ENCODE measurements around the gene KRTAP10-6.
A peak's percentile ranks its signal among the peaks of the same experiment; 100 is the strongest.
"Not testable (repeated sequence)": the region's sequence is repeated elsewhere in the genome, so short reads cannot be mapped to it uniquely, and the experiment has no call there.

Gene KRTAP10-6

GRCh38 chr21:44589586-44590305 lies 2.6 kb downstream of the KRTAP10-6 start:
- Histone ChIP-seq H3K4me3 (ENCODE audit: low read length) (no peak overlapping the region), H3K27me3 (ENCODE audit: insufficient read depth, low read length) (no peaks in the 10 kb centered on the region), H3K4me1 (ENCODE audit: insufficient read depth, low read length) (no peaks in the 10 kb centered on the region), H3K9me3 (ENCODE audit: low read length) (no peaks in the 10 kb centered on the region), H3K36me3 (ENCODE audit: insufficient read depth, low read length) (no peaks in the 10 kb centered on the region), H2AFZ (ENCODE audit: low read depth, low read length) (no peak overlapping the region)

DNA sequence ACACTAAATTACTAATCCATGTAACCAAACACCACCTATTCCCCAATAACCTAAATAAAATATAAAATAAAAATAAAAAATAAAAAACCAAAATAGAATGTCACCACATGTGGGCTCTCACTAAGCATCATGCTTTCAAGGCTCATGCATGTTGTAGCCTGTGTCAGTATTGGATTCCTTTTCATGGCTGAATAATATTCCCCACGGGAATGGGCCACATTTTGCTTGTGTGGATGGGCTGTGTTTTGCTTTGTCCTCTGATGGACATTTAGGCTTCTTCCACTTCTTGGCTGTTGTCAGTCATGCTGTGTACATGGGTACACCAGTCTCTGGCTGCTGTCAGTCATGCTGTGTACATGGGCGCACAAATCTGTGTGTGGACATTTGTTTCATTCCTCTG lies 3.2 kb downstream of the KRTAP10-6 start:
- Histone ChIP-seq H3K9me3 (ENCODE audit: low read length) (no peaks in the 10 kb centered on the region), H2AFZ (ENCODE audit: low read depth, low read length) (no peak overlapping the region), H3K27me3 (ENCODE audit: insufficient read depth, low read length) (no peaks in the 10 kb centered on the region), H3K4me1 (ENCODE audit: insufficient read depth, low read length) (no peaks in the 10 kb centered on the region), H3K4me3 (ENCODE audit: low read length) (no peak overlapping the region), H3K36me3 (ENCODE audit: insufficient read depth, low read length) (no peaks in the 10 kb centered on the region)

DNA sequence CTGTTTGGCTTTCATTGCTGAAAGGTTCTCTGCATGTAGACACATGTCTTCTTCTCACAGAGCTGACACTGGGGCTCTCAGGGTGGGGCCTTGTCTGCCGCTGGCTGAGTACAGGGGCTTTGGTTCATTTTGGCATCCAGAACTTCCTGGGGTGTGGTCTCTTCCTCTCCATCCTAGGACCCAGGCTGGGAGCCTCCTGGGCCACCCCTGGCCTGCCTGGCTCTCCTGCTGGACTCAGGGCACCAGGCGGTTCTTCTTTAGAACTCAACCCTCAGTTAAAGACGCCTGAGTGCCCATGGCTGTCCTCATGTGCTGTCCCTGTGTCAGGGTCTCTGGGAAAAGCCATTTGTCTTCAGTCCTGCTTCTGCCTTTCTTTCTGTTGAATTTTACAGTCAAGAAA lies 6.4 kb downstream of the KRTAP10-6 start:
- Histone ChIP-seq H3K9me3 (ENCODE audit: low read length) (no peaks in the 10 kb centered on the region), H2AFZ (ENCODE audit: low read depth, low read length) (no peak overlapping the region), H3K4me1 (ENCODE audit: insufficient read depth, low read length) (peaks cover 5% of the 10 kb centered on the region), H3K36me3 (ENCODE audit: insufficient read depth, low read length) (no peaks in the 10 kb centered on the region), H3K4me3 (ENCODE audit: low read length) (no peak overlapping the region), H3K27me3 (ENCODE audit: insufficient read depth, low read length) (no peaks in the 10 kb centered on the region)

GRCh38 chr21:44583800-44584147 lies 8.5 kb downstream of the KRTAP10-6 start:
- Histone ChIP-seq H3K36me3 (ENCODE audit: insufficient read depth, low read length) (no peaks in the 10 kb centered on the region), H3K4me1 (ENCODE audit: insufficient read depth, low read length) (peaks cover 5% of the 10 kb centered on the region), H2AFZ (ENCODE audit: low read depth, low read length) (peak overlapping the region; percentile 48), H3K27me3 (ENCODE audit: insufficient read depth, low read length) (no peaks in the 10 kb centered on the region), H3K4me3 (ENCODE audit: low read length) (no peak overlapping the region), H3K9me3 (ENCODE audit: low read length) (no peaks in the 10 kb centered on the region)

GRCh38 chr21:44583089-44583799 lies 9.1 kb downstream of the KRTAP10-6 start:
- H3K4me1 ChIP-seq (ENCODE audit: insufficient read depth, low read length) = peaks cover 5% of the 10 kb centered on the region

GRCh38 chr21:44582055-44582454 lies 10.2 kb downstream of the KRTAP10-6 start:
- H3K4me1 ChIP-seq (ENCODE audit: insufficient read depth, low read length) = peaks cover 5% of the 10 kb centered on the region
- no peaks in the 10 kb centered on the region for H3K9me3 ChIP-seq (ENCODE audit: low read length)
- no peaks in the 10 kb centered on the region for H3K27me3 ChIP-seq (ENCODE audit: insufficient read depth, low read length)
- no peak overlapping the region for H3K4me3 ChIP-seq (ENCODE audit: low read length)
- H3K36me3 ChIP-seq (ENCODE audit: insufficient read depth, low read length) = no peaks in the 10 kb centered on the region
- no peak overlapping the region for H2AFZ ChIP-seq (ENCODE audit: low read depth, low read length)

More at GRCh38 chr21:44583089-44583799, 9.1 kb downstream of the KRTAP10-6 start:
- H2AFZ ChIP-seq (ENCODE audit: low read depth, low read length) = peak overlapping the region; percentile 48
- H3K9me3 ChIP-seq (ENCODE audit: low read length) = no peaks in the 10 kb centered on the region
- H3K36me3 ChIP-seq (ENCODE audit: insufficient read depth, low read length) = no peaks in the 10 kb centered on the region
- H3K27me3 ChIP-seq (ENCODE audit: insufficient read depth, low read length) = no peaks in the 10 kb centered on the region
- no peak overlapping the region for H3K4me3 ChIP-seq (ENCODE audit: low read length)

GRCh38 chr21:44581158-44581557 lies 11.1 kb downstream of the KRTAP10-6 start:
- Histone ChIP-seq H3K36me3 (ENCODE audit: insufficient read depth, low read length) (no peaks in the 10 kb centered on the region), H3K9me3 (ENCODE audit: low read length) (no peaks in the 10 kb centered on the region)

GRCh38 chr21:44580231-44580821 lies 12.0 kb downstream of the KRTAP10-6 start, which contains the start of gene KRTAP10-5:
KRTAP10-5 (minus strand) TSS chr21:44580604; CDS start chr21:44580578, 26 bp downstream.
- not testable (repeated sequence) for H3K4me3 ChIP-seq (ENCODE audit: low read length); H3K9me3 ChIP-seq (ENCODE audit: low read length); H2AFZ ChIP-seq (ENCODE audit: low read depth, low read length); H3K4me1 ChIP-seq (ENCODE audit: insufficient read depth, low read length); H3K36me3 ChIP-seq (ENCODE audit: insufficient read depth, low read length); H3K27me3 ChIP-seq (ENCODE audit: insufficient read depth, low read length)

More at GRCh38 chr21:44581158-44581557, 11.1 kb downstream of the KRTAP10-6 start:
- H3K27me3 ChIP-seq (ENCODE audit: insufficient read depth, low read length) = no peaks in the 10 kb centered on the region
- no peak overlapping the region for H2AFZ ChIP-seq (ENCODE audit: low read depth, low read length)
- peaks cover 5% of the 10 kb centered on the region for H3K4me1 ChIP-seq (ENCODE audit: insufficient read depth, low read length)
- no peak overlapping the region for H3K4me3 ChIP-seq (ENCODE audit: low read length)

- Histone ChIP-seq H3K4me1 (ENCODE audit: insufficient read depth, low read length) (peaks cover 5% of the 10 kb centered on the region), H3K4me3 (ENCODE audit: low read length) (no peak overlapping the region), H3K9me3 (ENCODE audit: low read length) (no peaks in the 10 kb centered on the region), H2AFZ (ENCODE audit: low read depth, low read length) (no peak overlapping the region), H3K27me3 (ENCODE audit: insufficient read depth, low read length) (no peaks in the 10 kb centered on the region), H3K36me3 (ENCODE audit: insufficient read depth, low read length) (no peaks in the 10 kb centered on the region)
Measured at GRCh38 chr21:44579833-44580144, 12.5 kb downstream of the KRTAP10-6 start.

DNA sequence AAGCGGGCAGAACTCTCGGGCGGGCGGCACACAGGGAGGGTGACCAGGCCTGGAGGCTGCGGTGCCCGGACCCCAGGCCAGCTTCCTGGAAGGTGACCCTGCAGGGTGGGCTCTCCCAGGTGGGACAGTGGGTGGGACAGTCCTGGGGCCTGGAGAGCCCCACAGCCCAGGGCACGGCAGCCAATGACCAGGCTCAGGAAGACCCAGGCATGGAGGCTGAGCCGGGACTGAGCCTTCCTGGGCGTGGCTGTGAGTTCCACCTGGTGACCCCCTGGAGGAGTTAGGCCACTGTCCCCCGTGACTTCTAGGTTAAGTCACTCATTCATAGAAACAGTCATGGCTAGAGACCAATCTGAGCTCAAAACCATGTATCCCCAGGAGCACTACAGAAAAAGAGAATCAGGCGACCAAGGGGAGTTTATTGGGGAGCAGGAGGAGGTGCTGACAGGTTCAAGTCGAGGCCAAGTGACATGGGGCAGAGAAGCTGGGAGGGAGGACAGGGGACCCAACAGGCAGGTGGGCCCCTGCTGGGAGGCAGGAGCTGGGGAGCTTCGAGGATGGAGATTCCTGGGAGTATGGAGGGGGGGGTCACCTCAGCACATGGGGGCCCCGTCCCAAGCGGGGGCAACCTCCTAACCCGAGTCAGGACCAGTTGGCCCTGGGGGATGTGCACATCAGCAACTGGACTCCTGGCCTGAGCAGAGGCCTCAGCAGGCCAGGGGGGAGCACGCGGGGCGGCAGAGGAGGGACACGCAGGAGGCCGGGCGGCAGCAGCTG lies 13.1 kb downstream of the KRTAP10-6 start:
- H3K36me3 ChIP-seq (ENCODE audit: insufficient read depth, low read length) = no peaks in the 10 kb centered on the region
- peaks cover 5% of the 10 kb centered on the region for H3K4me1 ChIP-seq (ENCODE audit: insufficient read depth, low read length)
- H3K4me3 ChIP-seq (ENCODE audit: low read length) = no peak overlapping the region
- no peaks in the 10 kb centered on the region for H3K9me3 ChIP-seq (ENCODE audit: low read length)
- H2AFZ ChIP-seq (ENCODE audit: low read depth, low read length) = no peak overlapping the region
- H3K27me3 ChIP-seq (ENCODE audit: insufficient read depth, low read length) = no peaks in the 10 kb centered on the region

DNA sequence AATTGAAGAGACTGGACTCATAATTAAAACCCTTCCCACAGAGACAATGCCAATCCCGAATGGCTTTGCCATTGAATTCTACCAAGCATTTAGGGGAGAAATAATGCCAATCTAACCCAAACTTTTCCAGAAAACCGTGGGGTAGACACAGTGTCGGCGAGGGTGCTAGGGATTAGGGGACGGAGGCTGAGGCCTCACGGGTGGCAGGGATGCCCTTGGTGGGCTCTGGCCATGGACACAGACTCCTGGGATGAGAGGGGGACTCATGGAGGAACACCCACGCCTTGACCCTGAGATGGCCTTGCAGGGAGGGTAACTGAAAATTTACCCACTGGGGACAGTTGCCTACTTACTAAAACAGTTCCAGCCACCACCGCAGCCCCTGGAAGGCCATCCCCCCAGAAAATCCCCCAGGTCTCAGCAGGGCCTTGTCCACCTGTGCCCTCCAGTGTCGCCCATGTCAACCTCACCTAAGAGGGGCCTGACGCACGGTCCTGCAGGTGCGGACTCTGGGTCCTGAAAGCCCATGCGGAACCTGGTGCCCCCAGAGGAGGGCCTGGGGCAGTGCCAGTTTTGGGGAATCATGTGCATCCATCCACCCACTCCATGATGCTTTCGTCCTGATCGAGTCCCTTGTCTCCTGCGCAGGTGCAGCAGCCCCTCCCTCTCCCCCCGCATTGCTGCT lies 13.8 kb downstream of the KRTAP10-6 start:
- Histone ChIP-seq H3K4me3 (ENCODE audit: low read length) (no peak overlapping the region), H3K9me3 (ENCODE audit: low read length) (no peaks in the 10 kb centered on the region), H3K36me3 (ENCODE audit: insufficient read depth, low read length) (no peaks in the 10 kb centered on the region), H2AFZ (ENCODE audit: low read depth, low read length) (no peak overlapping the region), H3K27me3 (ENCODE audit: insufficient read depth, low read length) (no peaks in the 10 kb centered on the region), H3K4me1 (ENCODE audit: insufficient read depth, low read length) (peaks cover 5% of the 10 kb centered on the region)

DNA sequence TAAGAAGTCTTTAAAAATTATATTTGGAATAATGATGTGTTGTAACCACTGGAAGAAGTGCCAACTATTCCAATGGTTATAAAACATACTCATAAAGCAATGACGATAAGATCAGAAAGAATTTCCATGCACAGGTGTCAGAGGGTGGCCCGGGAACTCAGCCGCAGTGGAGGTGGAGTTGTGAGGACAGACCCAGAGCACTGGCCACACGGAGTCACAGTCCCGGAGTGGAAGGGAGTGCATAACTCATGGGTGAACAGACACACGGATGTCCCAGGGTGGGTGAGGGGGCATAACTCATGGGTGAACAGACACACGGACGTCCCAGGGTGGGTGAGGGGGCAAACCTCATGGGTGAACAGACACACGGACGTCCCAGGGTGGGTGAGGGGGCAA lies 16.3 kb downstream of the KRTAP10-6 start:
- Histone ChIP-seq H3K9me3 (ENCODE audit: low read length) (peaks cover 7% of the 10 kb centered on the region), H3K4me1 (ENCODE audit: insufficient read depth, low read length) (no peaks in the 10 kb centered on the region), H3K4me3 (ENCODE audit: low read length) (no peak overlapping the region), H3K27me3 (ENCODE audit: insufficient read depth, low read length) (peaks cover 6% of the 10 kb centered on the region), H3K36me3 (ENCODE audit: insufficient read depth, low read length) (no peaks in the 10 kb centered on the region), H2AFZ (ENCODE audit: low read depth, low read length) (no peak overlapping the region)
